HuH-7.5 (cell line): Measurements from ENCODE around the gene SLC39A13.

Experiments
- DNase-seq: peaks from one replicate; pipeline ENCODE4 v3.0.0; 2011; ENCODE audit warnings: low spot score

Gene SLC39A13

DNA sequence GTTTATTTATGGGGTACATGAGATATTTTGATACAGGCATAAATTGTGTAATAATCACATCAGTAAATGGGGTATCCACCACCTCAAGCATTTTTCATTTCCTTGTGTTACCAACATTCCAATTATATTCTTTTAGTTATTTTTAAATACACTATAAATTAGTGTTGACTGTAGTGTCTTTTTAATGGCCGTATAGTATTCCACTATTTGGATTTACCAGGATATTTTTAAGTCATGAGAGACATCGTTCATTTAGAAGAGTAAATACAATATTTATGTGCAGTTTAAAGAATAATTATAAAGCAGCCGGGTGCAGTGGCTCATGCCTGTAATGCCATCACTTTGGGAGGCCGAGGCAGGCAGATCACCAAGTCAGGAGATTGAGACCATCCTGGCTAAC, 23.9 kb upstream of the SLC39A13 start:
- DNase-seq: no peak

DNA sequence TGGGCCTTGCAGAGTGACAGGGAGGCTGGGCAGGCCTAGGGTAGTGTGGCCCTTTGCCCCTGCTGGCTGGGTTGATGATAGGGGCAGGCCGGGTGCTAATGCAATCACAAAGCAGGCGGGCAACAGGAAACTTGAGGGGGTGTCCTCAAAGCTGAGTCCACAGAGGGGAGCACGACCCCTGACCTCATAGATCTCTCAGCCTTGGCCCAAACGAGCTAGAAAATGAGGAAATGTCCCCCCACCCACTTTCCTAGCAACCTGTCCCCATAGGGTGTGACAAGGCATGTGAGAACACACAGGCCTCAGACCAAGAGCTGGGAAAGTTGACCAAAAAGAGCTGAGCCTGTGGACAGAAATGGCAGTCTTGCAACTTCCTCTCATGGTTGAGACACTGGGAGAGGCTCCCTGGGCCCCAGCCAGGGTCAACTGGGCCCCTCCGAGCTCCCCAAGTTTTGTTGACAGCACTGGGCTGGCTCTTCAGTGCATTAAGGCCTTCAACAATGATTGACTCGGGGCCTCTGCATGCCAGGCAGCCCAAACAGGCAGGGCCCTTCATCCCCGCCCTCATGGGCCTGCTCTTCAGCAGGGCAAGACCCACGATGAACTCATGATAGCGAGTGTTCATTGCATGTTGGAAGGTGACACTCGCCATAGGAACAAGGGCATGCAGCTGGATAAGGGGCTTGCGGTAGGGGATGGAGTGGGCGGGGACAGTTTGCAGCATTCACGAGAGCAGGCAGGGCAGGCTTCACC, 20.3 kb upstream of the SLC39A13 start:
- DNase-seq: no peak

DNA sequence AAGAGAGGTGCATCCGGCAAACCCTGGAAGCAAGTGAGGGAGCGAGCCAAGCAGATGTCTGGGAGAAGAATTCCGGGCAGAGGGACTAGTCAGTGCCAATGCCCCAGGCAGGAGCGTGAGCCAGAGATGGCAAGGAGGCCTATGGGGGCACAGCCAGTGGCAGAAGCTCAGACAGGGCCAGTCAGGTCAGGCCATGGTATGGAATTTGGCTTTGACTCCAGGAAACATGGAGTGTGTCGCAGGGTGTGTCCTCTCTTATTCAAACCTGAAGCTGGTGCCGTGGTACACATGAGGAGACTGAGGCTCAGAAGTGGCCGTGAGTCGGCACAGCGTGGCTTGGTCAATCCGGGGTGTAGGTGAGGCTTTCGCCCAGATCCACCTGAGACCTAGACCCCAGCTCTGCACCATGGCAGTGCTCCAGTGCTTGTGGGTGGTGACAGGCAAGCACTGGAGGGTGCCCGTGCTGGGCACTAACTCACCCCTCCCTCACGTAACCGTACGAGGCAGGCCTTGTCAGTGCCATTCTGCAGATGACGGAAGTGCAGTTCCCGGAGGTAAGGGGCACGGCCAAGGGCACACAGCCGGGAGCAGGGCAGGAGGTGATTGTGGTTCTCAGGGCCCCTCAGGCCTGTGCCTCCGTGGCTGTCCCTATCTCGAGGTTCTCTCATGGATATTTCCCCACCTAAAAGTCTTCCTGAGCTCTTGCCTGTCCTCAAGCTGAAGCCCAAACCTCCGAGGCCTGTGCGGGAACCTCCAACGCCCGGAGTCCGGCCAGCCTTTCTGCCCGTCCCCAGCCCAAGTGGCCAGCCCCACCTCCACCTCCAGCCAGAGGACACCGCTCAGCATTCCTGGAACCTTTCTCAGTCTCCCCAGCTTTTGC, 19.5 kb upstream of the SLC39A13 start:
- DNase-seq: no peak

DNA sequence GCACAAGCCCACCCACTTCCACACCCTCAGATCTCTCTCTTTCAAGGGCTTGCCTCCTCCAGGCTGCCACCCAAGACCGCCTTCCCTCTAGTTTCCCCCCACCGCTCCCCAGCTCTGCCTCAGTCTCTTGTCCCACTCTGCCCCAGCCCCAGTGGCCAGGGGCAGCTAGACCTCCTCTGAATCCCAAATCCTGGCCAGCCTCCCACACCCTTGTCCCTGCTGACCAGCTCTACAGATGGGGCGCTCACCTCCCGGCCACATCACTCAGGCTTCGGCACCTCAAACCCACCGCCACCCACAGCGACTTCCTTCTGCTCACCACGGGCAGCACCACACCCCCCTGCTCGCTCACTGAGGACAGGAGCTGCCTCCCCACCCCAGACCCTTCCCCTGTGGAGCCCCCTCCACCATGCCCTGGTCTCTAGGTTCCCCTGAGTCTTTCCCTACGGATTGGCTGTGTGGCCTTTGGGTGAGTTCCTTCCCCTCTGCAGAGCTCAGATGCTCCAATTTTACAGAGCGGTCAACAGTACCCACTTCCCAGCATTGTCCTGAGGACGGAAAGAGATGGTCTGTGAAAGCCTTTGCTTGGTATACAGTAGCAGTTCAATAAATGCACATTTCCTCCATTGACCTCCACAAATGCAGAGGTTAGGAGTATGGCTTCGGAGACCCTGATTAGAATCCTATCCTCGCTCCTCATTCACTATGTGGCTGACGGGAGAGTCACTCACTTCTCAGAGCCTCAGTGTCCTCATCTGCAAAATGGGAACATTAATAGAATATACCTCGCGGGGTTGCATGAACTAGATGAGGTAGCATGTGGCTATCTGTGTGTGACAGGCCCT, 18.6 kb upstream of the SLC39A13 start:
- DNase-seq: no peak

DNA sequence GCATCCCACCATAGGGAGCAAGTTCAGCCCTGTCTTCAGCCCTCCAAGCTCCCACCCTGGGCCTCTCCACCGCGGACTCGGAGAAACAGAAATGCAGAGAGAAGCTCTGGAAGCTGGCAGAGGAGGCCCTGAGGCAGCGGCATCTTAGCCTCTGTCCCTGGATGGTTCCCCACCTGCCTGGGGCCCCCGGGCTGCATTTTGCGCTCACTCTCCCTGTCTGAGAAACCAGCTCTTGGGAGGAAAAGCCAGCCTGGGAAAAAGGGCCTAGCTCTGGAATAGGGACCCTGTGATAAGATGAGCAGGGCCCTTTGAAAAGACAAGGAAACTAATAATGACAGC, 18.0 kb upstream of the SLC39A13 start:
- no peak for DNase-seq

GRCh38 chr11:47391077-47391583, 17.3 kb upstream of the SLC39A13 start:
- no peak for DNase-seq

- DNase-seq: no peak
Measured at GRCh38 chr11:47391711-47392432, 16.5 kb upstream of the SLC39A13 start.

GRCh38 chr11:47392546-47393162, 15.7 kb upstream of the SLC39A13 start:
- no peak for DNase-seq

- no peak for DNase-seq
Measured at GRCh38 chr11:47393163-47394049, 15.0 kb upstream of the SLC39A13 start.

DNA sequence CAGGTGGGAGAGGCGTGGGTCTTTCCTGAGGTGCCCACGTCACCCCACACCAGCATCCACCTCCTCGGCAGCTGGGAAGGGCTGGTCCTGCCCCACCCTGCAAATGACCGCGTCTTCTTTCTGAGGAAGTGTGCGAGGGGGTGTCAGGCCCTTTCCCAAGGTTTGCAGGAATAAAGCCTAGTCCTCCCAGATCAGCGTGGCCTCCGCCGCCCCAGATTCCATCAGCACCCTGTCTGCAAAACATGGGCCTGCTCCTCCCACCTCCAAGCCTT, 14.4 kb upstream of the SLC39A13 start:
- no peak for DNase-seq

DNA sequence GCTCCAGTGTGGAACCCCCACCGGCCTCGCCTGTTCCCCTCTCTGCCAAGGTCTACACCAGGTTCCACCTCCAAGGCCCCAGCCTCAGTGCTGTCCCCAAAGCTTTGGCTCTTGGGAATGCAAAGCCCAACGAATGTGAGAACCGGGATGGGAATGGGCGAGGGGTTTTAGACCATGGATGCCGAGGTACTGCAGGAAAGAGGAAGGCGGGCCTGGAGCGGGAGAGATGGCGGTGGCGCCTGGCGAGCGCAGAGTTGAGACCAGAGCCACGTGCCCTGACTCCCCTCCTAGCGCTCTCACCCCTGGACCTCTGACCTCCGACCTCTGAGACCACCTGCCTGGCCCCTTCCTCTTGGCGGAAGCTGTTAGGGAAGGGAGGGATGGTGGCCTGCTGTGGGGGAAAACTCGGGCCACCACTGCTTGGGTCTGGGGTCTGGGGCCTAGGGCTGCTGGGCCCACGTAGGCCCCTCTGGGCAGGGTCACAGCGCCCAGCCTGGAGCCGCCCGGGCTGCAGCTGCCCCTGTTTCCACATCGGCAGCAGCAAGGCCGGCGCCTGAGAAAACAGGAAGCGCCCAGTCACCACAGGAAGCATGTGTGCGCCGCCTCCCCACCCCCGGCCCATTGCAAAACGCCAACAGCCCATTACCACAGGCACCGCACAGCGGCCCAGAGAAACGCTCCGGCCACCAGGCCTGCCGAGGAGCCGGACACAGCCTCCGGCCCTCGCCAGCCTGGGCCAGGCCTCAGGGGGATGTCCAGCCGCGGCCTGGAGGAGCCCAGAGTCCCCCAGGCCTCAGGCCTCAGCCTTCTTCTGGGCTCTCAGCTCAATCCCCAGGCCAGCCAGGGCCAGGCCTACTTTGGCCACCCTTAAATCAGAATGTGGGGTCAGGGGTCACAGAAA, 13.8 kb upstream of the SLC39A13 start:
- no peak for DNase-seq

DNA sequence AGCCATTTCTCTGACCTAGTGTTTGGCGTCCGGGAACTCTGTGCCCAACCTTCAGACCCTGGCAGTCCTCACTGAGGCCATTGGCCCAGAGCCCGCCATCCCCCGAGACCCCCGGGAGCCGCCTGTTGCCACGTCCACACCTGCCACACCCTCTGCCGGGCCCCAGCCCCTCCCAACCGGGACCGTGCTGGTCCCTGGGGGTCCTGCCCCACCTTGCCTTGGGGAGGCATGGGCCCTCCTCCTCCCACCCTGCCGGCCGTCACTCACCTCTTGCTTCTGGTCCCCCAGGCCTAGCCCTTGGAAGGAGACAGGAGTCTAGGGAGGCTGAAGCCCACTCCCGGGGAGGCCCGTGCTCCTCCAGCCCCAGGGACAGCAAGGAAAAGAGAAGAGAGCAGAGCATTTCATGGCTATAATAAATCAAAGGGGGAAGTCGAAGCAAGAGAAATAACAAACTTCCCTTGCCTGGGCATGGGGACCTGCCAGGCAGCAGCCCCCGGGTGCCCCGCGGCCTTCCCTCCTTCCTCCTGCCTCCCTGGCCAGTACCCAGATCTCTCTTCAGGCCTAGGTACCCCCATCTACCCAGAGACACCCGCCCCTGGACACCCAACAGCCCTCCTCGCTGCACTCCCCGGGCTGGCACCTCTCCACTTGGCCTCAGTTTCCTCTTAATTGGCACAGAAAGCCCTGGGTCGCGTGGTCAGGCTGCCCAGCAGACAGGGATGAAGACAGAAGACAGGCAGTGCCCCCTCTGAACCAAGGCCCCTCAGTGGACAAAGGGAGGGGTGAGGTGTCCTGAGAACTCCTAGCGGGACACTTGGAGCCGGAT, 13.0 kb upstream of the SLC39A13 start:
- no peak for DNase-seq

DNA sequence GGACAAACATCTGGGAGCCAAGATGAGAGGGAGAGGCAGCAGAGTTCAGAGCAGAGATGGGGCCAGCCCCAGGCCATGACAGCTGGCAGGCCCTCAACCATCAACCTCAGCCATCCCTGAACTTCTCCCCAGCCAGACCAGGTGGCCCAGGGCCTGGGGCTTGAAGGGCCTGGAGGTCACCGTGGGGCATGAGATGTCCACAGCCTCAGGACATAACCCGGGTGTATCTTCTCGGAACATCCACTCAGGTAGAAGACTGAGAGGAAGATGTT, 12.4 kb upstream of the SLC39A13 start:
- no peak for DNase-seq

GRCh38 chr11:47398011-47398410, 10.4 kb upstream of the SLC39A13 start:
- no peak for DNase-seq

DNA sequence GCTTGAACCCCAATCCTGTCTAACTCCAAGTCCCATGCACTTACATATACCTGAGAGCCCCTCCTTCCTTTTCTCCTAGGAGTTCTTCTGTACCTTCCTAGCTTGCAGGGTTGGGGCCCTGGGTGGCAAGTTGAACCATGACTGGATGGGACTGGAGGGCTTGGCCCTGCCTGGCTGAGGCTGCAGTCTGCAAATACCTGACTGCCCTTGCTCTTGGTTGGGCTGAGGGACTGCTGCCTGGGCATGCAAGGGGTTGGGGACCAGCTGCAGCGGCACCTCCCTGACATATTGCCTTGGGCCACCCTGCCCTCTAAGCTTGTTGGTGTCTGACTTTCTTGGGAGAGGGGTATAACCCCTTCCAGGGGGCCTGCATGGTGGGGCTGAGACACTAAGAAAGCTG, 9.8 kb upstream of the SLC39A13 start:
- no peak for DNase-seq

DNA sequence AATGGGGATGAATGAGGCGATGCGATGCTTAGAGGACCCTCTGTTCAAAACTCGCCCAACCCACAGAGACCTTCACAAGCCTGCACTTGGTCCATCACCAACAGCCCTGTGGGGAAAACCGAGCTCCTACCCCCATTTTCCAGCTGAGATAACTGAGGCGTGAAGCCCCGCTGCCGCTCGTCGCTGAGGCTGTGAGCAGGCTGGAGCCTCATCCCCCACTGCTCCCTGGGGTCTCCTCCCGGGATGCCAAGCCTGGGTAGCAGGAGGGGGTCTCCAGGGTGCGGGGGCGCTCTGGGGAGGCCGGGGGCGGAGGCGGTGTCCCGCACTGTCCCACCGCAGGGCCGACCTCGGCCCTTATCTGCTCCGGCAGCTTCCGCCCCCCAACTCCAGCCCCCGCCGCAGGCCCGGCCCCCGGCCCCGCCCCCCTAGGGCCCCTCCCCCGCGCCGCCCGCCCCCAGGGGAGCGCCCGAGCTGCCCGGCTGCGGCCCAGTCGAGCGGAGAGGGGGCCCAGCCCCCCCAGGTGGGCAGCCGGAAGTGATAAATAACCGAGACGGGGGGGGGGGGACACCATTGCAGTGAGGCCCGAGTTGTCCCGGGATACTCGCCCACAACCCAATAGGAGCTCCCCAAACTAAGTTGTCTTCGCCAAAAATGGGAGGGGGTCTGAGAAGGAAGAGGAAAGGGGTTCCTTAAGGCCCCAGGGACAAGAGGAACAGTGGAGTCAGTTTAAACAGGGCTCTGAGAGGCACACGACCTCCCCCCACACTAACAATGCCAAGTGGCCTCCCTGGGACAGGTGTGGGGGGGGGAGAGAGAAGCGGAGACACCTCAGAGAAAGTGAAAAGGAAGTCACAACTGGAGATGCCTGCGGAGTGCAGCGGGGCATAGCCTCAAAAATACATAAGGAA, 8.3 kb upstream of the SLC39A13 start:
- DNase-seq: peak; percentile 43

GRCh38 chr11:47400768-47401279, 7.6 kb upstream of the SLC39A13 start:
- no peak for DNase-seq

DNA sequence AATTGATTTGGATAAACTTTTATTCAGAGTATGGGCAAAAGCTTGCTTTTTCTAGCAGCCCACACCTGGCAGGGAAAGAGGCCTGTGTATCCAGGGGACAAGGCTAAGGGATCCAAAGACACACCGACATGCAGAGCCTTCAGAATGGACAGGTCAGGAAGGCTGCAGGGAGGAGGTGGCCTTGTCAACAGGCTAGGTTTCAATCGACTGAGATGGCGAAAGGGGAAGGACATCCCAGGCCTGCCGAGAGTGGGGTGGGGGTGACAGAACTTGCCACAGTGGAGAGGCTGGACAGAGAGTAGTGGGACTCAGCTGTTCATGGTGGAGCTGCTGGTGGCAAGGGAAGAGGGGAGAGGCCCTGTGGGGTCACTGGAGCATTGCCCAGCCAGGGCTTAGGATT, 5.3 kb upstream of the SLC39A13 start:
- no peak for DNase-seq
